K562 (cell line): ENCODE results near the gene C11orf54. TPM values are rescaled to one million over a fixed set of nuclear protein-coding genes. Genes with fewer than 3 reads are reported as not detected.

Experiments
- DPF2 ChIP-seq: fragments of 450-650 bp; IDR thresholded peaks from 2 replicates; pipeline ENCODE4 v1.6.1; 2016
- IFI16 ChIP-seq: fragments of 250-450 bp; sonication (Bioruptor Pico); IDR thresholded peaks from 2 replicates; pipeline ENCODE4 v2.1.2; 2022; ENCODE audit warnings: mild to moderate bottlenecking, inconsistent platforms
- KDM1A ChIP-seq, 2 experiments: fragments of 450-650 bp; IDR thresholded peaks; 2 replicates each; pipeline ENCODE4 v1.6.1; 2016; ENCODE audit warnings: mild to moderate bottlenecking in 2 of 2
- NFE2 ChIP-seq: IDR thresholded peaks from 2 replicates; pipeline ENCODE4 v1.6.1; 2014; ENCODE audit warnings: antibody characterized with exemption, low read depth
- RREB1 ChIP-seq: fragments of 250-450 bp; sonication (Bioruptor Pico); IDR thresholded peaks from 2 replicates; pipeline ENCODE4 v1.4.0; 2020
- TCF7 ChIP-seq: sonication (generic); IDR thresholded peaks from 2 replicates; pipeline ENCODE4 v1.6.1; 2016; ENCODE audit warnings: antibody characterized with exemption, borderline replicate concordance
- XRCC5 ChIP-seq: fragments of 200-400 bp; formaldehyde crosslinking; IDR thresholded peaks from 2 replicates; pipeline ENCODE4 v1.6.1; 2017; ENCODE audit warnings: low read depth, mild to moderate bottlenecking, low read length
- ZBTB5 ChIP-seq: fragments of 450-650 bp; IDR thresholded peaks from 2 replicates; pipeline ENCODE4 v1.6.1; 2017; ENCODE audit warnings: antibody characterized with exemption
- ZNF212 ChIP-seq: fragments of 450-650 bp; formaldehyde crosslinking; IDR thresholded peaks from 2 replicates; pipeline ENCODE4 v1.4.0; 2020; ENCODE audit warnings: mild to moderate bottlenecking
- ZNF217 ChIP-seq: sonication (generic); formaldehyde crosslinking; IDR thresholded peaks from 2 replicates; pipeline ENCODE4 v1.8.0; 2022; ENCODE audit warnings: mild to moderate bottlenecking, missing genetic modification reagents
- ZNF318 ChIP-seq, 2 experiments: fragments of 450-650 bp; IDR thresholded peaks; 2 replicates each; pipeline ENCODE4 v1.6.1; 2016; ENCODE audit warnings: mild to moderate bottlenecking in 2 of 2, borderline replicate concordance in 1 of 2, low read depth in 1 of 2, moderate library complexity in 1 of 2
- polyA plus RNA-seq, 8 experiments: library from polyadenylated mRNA; depleted of rRNA in 4 of 8; stranded (reverse) in 5 of 8; unstranded in 3 of 8; fragments of >200 nt; fragmentation: Nextera tagmentation in 2 of 8; fragmentation: Illumina TruSeq in 1 of 8; extraction: Ambion mirVana in 2 of 8; extraction: Trizol in 1 of 8; gene quantifications; 2 replicates each; pipeline versions ENCODE4 v1.2.1 to v1.2.3, GENCODE V29; 2011 to 2014; ENCODE audit warnings: inconsistent platforms in 1 of 8, missing spikeins in 1 of 8
- total RNA-seq, 7 experiments: library from RNA; depleted of rRNA in 6 of 7; stranded (reverse); fragments of >200 nt in 6 of 7; fragmentation: Illumina TruSeq in 2 of 7; extraction: Trizol in 2 of 7; gene quantifications; 2 replicates each; pipeline versions ENCODE4 v1.2.1 to v1.2.3, GENCODE V29; 2011 to 2021; ENCODE audit warnings: low replicate concordance in 1 of 7

The C11orf54 gene
- total and polyA plus RNA-seq, 9 of the 15 experiments (the other 6 are each of a cell fraction or from before 2014, with no cell fraction given) = 13.4 to 33.0 (median 23.1) TPM

- TF ChIP-seq ZNF318 (IDR thresholded peaks at IDR 0.05; ENCODE audit: borderline replicate concordance in 1 of 2, low read depth in 1 of 2) (no peak), ZBTB5 (no peak), ZNF212 (CRISPR knock-in tag) (no peak), ZNF217 (no peak), RREB1 (CRISPR knock-in tag) (peak; percentile 56; the same call in 1 of the 2 replicates), TCF7 (no peak), IFI16 (CRISPR knock-in tag) (no peak), XRCC5 (no peak; the same call in 1 of the 2 replicates), NFE2 (0 out of 2 replicates have a peak, but pooled peaks have one; percentile 1), DPF2 (no peak), KDM1A (IDR thresholded peaks at IDR 0.05) (peak in 1 of 2 experiments; percentile 51; a peak in 1 of 4 replicates)
Measured at GRCh38 chr11:93784145-93784934, 42.9 kb downstream of the C11orf54 start, which contains the start of gene MED17 (continued).
